Measurements from ENCODE around the gene MPV17L.
"Not testable (repeated sequence)": the region's sequence is repeated elsewhere in the genome, so short reads cannot be mapped to it uniquely, and the experiment has no call there.

The MPV17L gene

DNA sequence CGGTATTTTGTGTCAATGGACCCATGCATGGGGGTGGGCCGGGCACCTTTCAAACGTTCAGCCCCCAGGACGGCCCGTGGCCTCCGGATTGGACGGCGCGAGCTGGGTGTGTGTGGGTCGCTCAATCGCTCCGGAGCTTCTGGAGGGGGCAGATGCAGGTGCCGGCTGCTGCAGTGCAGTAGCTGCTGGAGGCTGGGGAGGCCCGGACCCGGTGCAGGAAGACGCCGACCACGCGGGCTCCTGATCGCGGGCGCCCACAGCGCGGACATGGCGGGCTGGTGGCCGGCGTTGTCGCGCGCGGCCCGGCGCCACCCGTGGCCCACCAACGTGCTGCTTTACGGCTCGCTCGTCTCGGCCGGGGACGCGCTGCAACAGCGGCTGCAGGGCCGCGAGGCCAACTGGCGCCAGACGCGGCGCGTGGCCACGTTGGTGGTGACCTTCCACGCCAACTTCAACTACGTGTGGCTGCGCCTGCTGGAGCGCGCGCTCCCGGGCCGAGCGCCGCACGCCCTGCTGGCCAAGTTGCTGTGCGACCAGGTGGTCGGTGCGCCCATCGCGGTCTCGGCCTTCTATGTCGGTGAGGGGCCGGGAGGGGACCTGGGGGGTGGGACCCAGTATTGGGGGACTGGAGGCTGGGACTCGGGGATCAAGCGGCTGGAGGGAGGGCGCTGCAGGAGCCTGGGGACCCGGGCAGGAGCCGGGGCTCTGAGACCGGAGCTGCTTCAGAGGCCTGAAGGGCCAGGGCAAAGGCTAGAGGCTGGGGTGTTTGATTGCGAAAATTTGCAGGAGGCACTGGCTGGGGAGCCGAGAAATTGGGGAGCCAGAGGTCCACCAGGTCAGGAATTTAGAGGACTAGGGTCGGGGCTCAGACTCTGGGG is at the start of gene MPV17L:
TSS of gene MPV17L (plus strand) at position 124 of the 878 bp plus-strand sequence. CDS start at position 268, 144 bp downstream.
- DNase-seq (ENCODE audit: low read depth): peak; percentile 14

DNA sequence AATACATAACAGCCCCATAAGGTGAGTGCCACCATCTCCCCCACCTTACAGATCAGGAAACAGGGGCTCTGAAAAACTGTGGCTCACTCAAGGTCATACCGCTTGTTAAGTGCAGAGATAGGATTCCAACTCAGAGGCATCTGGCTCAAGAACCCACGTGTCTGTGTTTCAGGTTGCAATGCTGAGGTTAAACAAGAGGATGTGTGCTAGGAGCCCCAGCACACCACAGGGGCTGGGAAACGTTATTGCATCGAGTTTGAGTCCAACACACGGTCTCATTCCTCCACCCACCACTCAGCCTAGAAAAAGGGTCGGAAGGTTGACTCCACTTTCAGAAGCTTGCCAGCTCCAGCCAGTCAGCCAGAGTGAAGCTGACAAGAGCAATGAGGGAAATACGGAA is 46.8 kb upstream of the MPV17L start:
- DNase-seq (ENCODE audit: low read depth): not testable (repeated sequence)

DNA sequence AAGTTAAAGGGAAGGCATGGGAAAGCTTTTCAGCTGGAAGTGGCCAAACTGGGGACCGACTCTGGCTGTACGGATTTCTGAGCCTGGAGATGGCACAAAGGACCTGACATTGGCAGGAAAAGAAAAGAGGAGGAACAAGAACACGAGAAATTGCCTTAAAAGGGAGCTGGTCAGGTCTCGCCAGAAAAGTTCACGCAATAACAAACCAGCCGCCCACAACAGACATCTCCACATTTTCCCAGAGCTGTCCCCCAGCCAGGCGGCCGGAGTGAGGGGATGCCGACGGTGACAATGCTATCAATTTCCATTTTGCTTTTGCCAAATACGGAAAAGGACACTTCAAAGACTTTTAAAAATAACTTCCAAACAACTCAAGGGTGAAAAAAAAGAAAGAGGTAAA is 44.3 kb upstream of the MPV17L start:
- not testable (repeated sequence) for DNase-seq (ENCODE audit: low read depth)

DNA sequence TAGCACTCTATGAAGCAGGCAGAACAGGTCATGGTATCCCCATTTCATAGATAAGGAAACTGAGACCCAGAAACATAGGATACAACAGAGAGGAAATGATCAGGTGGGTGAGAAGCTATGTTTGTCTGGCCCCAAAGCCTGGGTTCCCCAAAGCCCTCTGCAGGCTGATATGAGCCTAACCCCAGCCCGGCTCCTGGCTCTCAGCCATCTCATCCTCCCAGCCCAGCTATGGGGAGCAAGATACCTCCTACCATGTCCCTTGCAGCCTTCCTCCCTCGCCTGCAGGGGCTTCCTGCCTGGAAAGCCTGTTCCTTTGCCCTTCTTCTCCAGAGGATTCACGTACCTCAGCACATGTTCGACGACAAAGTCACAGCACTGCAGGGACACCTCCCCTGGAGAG is 43.8 kb upstream of the MPV17L start:
- not testable (repeated sequence) for DNase-seq (ENCODE audit: low read depth)

DNA sequence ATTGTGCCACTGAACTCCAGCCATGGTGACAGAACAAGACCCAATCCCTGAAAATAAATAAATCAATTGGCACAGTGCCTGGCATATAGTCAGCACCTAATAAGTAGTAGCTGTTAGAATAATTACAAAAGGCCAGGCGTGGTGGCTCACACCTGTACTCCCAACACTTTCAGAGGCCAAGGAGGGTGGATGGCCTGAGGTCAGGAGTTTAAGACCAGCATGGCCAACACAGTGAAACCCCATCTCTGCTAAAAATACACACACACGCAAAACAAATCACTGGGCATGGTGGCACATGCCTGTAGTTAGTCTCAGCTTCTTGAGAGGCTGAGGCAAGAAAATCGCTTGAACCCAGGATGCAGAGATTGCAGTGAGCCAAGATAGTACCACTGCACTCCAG is 42.7 kb upstream of the MPV17L start:
- not testable (repeated sequence) for DNase-seq (ENCODE audit: low read depth)

DNA sequence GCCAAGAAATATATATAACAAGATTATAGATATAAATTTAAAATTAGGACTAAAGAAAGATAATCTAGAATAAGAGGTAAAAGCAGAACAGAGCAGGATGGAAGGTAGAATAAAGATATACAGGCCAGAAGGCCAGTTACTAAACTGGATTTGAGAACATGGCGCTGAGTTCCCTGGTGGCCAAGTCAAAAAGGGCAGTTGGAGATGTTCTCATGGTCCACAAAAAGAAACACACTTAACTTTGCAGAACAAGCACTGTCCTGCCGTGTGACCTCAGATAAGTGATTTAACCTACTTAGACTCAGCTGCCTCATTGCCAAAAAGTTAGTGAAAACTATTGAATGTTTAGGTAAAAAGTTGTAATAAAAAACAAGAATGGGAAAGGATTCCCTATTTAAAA is 40.7 kb upstream of the MPV17L start:
- not testable (repeated sequence) for DNase-seq (ENCODE audit: low read depth)

DNA sequence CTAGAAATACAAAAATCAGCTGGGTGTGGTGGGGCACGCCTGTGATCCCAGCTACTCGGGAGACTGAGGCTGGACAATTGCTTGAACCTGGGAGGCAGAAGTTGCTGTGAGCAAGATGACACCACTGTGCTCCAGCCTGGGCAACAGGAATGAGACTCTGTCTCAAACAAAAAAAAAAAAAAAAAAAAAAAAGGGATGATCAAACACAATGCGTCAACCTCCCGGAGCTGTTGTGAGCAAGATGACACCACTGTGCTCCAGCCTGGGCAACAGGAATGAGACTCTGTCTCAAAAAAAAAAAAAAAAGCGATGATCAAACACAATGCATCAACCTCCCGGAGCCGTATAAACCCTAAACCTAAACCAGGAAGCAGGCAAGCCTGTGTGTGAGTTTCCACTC is 38.1 kb upstream of the MPV17L start:
- not testable (repeated sequence) for DNase-seq (ENCODE audit: low read depth)

DNA sequence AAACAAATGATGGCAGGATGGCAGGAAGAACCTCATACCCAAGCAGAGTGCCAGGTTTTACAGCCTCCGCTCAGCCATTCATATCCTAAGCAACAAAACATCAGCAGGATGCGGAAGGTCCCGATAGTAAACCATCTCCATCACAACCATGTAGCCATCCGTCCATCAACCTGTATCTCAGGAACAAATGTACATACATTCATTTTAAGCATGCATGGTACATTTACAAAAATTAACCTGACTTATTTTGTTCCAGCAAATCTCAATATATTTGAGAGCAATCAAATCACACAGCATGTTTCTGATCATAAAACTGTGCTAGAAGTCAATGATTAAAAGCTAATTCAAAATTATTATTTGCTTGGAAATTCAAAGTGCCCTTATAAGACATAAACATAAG is 17.4 kb upstream of the MPV17L start, which contains the start of gene NPIPA5:
TSS of gene NPIPA5 (minus strand) at position 101 of the 400 bp plus-strand sequence. CDS start at position 101, 0 bp downstream.
- DNase-seq (ENCODE audit: low read depth): not testable (repeated sequence)

DNA sequence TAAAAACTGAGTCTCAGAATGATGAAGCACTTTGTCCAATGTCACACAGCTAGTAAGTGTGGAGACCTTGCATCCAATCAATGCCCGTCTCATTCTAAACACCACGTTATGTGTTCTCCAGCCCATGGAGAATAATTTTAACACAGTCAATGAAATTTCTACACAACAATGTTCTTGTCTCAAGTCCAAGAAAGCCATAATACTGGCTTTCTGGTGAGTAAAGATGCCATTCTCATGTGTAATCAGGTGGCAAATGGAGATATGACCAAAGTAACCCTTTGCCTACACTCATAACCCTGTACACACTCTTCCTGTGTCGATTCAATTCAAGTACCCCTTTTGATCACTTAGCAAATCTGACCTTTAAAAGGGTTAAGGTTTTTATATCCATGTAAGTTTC is 12.7 kb upstream of the MPV17L start:
- not testable (repeated sequence) for DNase-seq (ENCODE audit: low read depth)

DNA sequence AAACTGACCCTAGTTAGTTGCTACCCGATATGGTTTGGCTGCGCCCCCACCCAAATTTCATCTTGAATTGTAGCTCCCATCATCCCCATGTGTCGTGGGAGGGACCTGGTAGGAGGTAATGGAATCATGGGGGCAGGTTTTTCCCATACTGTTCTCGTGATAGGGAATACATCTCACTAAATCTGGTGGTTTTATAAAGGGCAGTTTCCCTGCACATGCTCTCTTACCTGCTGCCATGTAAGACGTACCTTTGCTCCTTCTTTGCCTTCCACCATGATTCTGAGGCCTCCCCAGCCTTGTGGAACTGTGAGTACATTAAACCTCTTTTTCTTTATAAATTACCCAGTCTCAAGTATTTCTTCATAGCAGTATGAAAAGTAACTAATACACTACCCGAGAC is 7.5 kb upstream of the MPV17L start:
- DNase-seq (ENCODE audit: low read depth): not testable (repeated sequence)

DNA sequence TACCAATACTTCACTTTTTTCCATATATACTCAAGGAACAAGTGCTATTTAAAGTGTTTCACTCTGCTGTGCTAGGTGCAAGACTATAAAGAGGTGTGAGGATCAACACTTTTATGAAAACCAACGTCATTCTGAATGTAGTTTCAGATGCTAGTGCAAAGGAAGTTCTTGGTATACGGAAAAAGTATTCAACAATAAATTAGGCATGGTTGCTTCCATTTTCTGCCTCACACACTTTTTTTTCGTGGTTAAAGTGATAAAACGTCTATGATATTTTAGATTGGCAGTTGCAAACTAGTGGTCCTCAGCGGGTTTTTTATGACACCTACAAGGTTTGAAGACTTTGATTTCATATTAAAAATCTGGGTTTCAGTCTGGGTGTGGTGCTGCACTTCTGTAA is 5.6 kb upstream of the MPV17L start:
- DNase-seq (ENCODE audit: low read depth): not testable (repeated sequence)

DNA sequence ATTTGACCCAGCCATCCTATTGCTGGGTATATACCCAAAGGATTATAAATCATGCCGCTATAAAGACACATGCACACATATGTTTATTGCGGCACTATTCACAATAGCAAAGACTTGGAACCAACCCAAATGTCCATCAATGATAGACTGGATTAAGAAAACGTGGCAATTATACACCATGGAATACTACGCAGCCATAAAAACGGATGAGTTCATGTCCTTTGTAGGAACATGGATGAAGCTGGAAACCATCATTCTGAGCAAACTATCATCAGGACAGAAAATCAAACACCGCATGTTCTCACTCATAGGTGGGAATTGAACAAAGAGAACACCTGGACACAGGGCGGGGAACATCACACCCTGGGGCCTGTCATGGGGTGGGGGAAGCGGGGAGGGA is 2.5 kb upstream of the MPV17L start:
- DNase-seq (ENCODE audit: low read depth): not testable (repeated sequence)

DNA sequence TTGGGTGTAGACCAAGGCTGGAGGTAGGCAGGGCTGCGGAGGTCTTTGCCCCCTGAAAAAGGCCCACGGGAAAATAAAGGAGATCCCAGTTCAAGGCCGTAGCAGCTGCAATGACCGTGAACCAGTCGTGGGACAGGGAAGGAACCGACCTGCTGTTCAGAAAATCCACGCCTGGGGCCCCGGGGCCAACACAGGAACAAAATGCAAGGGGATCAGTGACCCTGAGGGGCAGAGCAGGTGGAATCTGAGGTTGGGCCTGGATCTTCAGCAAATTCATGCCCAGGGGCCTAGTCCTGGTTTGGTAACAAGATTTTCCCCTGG is 915 bp downstream of the MPV17L start:
- not testable (repeated sequence) for DNase-seq (ENCODE audit: low read depth)

DNA sequence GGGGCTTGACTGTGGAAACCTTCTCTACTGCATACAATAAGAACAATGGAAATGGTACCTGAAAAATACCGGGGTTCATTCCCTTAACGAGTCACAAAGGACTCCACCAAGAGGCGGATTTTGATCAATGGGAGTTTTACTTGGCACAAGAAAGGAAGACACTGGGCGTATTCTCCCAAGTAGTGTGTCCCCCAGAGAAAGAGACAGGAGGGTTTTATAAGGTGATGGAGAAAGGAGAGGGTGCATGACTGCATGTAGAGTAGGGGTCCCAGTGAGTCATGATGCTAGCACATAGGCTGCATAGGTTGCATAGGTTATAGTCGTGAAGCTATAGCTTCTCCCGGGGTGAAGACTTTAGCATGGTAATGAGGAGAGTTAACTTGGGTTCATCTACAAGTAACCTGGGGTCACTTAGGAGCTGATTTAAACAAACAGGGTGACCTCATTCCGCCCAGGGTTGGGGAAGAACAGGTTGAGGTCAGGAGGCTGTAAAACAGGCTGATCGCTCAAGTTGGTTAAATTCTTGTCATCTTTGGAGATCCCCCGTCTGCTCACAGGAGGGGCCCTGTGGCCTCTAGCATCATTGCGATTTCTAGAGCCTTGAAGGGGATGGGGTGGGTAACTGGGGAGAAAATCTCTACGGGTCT is 1.5 kb downstream of the MPV17L start:
- DNase-seq (ENCODE audit: low read depth): no peak

DNA sequence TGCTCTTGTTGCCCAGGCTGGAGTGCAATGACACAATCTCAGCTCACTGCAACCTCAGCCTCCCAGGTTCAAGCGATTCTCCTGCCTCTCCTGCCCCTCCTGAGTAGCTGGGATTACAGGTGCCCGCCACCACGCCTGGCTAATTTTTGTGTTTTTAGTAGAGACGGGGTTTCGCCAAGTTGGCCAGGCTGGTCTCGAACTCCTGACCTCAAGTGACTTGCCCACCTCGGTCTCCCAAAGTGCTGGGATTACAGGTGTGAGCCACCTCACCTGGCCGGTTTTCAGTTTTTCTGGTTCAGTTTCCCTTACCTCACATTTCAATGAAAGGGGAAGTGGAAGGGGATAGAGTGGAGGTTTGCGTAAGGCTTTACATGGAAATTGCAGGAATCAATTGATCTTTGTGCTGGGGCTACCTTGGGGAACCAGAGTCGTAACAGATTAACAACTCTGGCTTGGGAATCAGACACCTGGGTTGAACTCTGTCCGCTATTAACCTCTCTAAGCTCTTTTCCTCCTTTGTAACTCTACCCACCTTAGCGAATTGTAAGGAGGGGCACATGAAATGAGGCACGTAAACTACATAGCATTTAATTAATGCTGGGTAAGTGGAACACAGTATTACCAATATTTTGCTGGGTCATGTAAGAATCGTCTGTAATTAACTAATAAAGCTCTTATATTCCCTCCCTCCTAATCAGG is 3.2 kb downstream of the MPV17L start:
- no peak for DNase-seq (ENCODE audit: low read depth)

DNA sequence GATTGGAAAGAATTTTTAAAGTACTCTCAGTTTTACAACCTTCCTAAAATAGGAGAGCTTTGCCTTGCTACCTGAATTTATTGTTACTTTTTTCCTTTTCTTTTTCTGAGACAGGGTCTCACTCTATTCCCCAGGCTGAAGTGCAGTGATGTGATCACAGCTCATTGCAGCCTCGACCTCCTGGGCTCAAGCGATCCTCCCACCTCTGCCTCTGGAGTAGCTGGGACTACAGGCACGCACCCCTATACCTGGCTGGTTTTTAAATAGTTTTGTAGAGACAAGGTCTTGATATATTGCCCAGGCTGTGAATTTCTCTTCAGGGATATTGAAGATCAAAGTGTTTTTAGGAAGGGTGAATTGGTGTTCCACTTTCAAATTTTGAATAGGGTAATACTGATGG is 3.8 kb downstream of the MPV17L start:
- DNase-seq (ENCODE audit: low read depth): no peak

DNA sequence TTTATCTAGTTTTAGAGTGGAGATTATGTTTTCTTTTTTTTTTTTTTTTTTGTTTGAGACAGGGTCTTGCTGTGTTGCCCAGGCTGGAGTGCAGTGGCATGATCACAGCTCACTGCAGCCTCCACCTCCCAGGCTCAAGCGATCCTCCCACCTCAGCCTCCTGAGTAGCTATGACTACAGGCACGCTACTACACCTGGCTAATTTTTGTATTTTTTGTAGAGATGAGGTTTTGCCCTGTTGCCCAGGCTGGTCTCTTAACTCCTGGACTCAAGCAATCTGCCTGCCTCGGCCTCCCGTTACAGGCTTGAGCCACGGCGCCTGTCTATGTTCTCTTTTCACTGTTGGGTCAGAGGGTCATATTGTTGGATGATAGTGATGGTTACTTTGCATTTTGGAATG is 4.8 kb downstream of the MPV17L start:
- not testable (repeated sequence) for DNase-seq (ENCODE audit: low read depth)

DNA sequence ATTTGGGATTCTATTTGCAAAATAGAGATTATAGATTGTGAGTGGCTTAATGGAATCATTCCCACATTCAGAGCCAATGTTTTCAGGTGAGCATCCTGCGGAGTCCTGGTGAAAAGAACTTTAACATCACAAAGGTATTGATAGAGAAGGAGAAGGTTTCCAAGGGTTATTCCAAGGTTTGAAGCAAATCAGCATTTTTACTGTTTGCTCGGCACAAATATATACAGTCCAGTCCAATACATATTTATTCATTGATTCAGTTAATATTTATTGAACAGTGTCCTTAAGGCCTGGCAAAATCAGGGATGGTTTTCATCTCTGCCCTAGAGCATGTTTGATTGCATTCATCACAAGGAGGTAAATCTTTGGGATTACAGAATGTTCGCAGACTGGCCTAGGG is 6.4 kb downstream of the MPV17L start:
- DNase-seq (ENCODE audit: low read depth): no peak

DNA sequence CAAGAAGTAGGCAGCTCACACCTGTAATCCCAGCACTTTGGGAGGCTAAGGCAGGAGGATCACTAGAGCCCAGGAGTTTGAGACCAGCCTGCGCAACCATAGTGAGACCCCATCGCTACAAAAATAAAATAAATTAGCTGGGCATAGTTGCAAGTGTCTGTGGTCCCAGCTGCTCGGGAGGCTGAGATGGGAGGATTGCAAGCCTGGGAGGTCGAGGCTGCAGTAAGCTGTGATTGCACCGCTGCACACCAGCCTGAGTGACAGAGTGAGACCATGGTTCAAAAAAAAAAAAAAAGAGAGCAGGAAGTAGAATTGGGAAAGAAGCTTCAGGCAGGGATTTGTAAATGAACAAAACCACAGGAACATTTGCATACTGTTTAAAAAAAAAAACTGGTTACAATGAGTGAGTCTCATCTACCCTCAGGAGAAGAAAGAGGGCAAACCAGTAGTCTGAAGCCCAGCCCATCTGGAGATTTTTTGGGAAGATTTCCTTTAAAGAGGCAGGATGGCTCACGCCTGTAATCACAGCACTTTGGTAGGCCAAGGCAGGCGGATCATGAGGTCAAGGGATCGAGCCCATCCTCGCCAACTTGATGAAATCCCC is 7.9 kb downstream of the MPV17L start:
- no peak for DNase-seq (ENCODE audit: low read depth)

DNA sequence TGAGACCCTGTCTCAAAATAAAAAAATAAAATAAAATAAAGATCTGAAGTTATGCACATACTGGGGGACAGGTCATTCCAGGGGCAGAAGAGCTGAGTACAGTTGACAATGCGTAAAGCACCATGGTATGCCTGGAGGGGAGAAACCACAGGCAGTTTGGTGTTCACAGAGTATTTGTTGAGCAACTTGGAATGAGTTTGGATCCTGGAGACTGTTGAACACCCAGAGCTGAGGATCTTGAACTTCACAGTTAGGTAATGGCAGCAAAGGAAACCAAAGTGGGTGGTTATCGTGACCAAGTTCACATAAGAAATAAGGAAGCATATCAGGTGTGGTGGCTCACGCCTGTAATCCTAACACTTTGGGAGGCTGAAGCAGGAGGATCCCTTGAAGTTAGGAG is 8.5 kb downstream of the MPV17L start:
- not testable (repeated sequence) for DNase-seq (ENCODE audit: low read depth)

DNA sequence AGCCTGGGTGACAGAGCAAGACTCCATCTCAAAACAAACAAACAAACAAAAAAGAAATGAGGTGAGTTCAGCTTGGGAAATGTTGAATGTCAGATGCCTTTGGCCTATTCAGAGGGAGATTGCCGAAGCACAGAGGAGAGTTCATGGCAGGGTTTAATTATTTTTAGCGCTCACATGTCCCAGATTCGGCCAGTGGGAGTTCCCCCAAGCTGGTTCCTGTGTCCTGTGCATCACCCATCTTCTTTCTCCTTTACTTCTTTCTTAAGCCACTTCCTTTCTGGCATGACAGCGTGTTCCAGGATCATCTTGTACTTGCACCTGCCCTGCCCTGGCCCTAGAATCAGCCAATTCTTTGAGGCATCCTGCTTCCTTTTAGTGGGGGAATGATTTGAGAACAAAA is 9.2 kb downstream of the MPV17L start:
- DNase-seq (ENCODE audit: low read depth): no peak

DNA sequence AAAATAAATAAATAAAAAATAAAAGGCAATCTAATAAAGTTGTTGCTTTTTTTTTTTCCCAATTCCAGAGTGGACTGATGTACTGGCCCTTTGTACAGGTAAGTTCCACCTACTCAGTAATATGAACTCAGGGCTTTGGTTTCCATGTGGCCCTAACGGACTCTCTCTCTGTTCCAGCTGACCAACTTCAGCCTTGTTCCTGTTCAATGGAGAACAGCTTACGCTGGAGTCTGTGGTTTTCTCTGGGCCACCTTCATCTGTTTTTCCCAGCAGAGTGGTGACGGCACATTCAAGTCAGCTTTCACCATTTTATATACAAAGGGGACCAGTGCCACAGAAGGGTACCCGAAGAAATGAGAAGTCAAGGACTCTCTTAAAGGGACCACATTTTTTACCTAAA is 12.2 kb downstream of the MPV17L start:
- not testable (repeated sequence) for DNase-seq (ENCODE audit: low read depth)
